ENCODE data around the gene KCNK5. TPM values are rescaled to one million over a fixed set of nuclear protein-coding genes. Genes with fewer than 3 reads are reported as not detected.

KCNK5 gene
- total RNA-seq, 2 donors from 2014 or later = 16.9 to 31.0 TPM

- Histone ChIP-seq H3K9me3 (no peaks in the 10 kb centered on the region), H3K36me3 (replicated peaks in 1 of 2; ENCODE audit: insufficient read depth in 1 of 2, low read depth in 2 of 2) (no peaks in the 10 kb centered on the region), H3K4me3 (no peak overlapping the region), H3K4me1 (peaks cover 99% of the 10 kb centered on the region), H3K27me3 (no peaks in the 10 kb centered on the region), H3K27ac (peak overlapping the region; percentile 65 to 86 (median 76))
- ATAC-seq = peak; percentile 62
- intact Hi-C loops (cut with DNase I) = no loop called here
- DNase-seq = peak; percentile 60 to 85 (median 76)
- TF ChIP-seq POLR2A (IDR thresholded peaks at IDR 0.05) (peak in 2 of 3 donors; percentile 18 to 31), CTCF (IDR thresholded peaks at IDR 0.05) (no peak)
- 53 to 54% methylated on average over 9 to 12 of the region's 12 CpGs for WGBS, 2 donors
Observed at GRCh38 chr6:39203436-39204159, 25.7 kb downstream of the KCNK5 start.

- Histone ChIP-seq H3K4me3 (no peak overlapping the region), H3K9me3 (no peaks in the 10 kb centered on the region), H3K4me1 (peaks cover 99% of the 10 kb centered on the region), H3K27ac (peak overlapping the region; percentile 65 to 86 (median 76)), H3K27me3 (no peaks in the 10 kb centered on the region), H3K36me3 (replicated peaks in 1 of 2; ENCODE audit: insufficient read depth in 1 of 2, low read depth in 2 of 2) (no peaks in the 10 kb centered on the region)
- DNase-seq (no peak), ATAC-seq (no peak)
- intact Hi-C loops (cut with DNase I) = no loop called here
- 84% methylated on average over 4 of the region's 4 CpGs for WGBS, 2 donors
- TF ChIP-seq CTCF (IDR thresholded peaks at IDR 0.05) (no peak), POLR2A (IDR thresholded peaks at IDR 0.05) (no peak)
Observed at GRCh38 chr6:39202166-39202565, 27.1 kb downstream of the KCNK5 start.

- DNase-seq (peak in 2 of 4 donors; percentile 33 to 55), ATAC-seq (no peak)
- intact Hi-C loops (cut with DNase I) = no loop called here
- Histone ChIP-seq H3K9me3 (no peaks in the 10 kb centered on the region), H3K4me3 (no peak overlapping the region), H3K4me1 (peaks cover 94% of the 10 kb centered on the region), H3K36me3 (replicated peaks in 1 of 2; ENCODE audit: insufficient read depth in 1 of 2, low read depth in 2 of 2) (no peaks in the 10 kb centered on the region), H3K27ac (peak overlapping the region in 3 of 4 donors; percentile 45 to 84 (median 48)), H3K27me3 (no peaks in the 10 kb centered on the region)
- TF ChIP-seq POLR2A (IDR thresholded peaks at IDR 0.05) (no peak), CTCF (IDR thresholded peaks at IDR 0.05) (no peak)
- WGBS, 2 donors = 0 to 69% methylated on average over 1 of the region's 1 CpG
Observed at GRCh38 chr6:39200498-39201020, 28.7 kb downstream of the KCNK5 start.

- Histone ChIP-seq H3K4me3 (no peak overlapping the region), H3K36me3 (replicated peaks in 1 of 2; ENCODE audit: insufficient read depth in 1 of 2, low read depth in 2 of 2) (peaks cover 0 to 1% of the 10 kb centered on the region in 2 donors), H3K4me1 (peaks cover 88% of the 10 kb centered on the region), H3K9me3 (no peaks in the 10 kb centered on the region), H3K27ac (peak overlapping the region; percentile 45 to 84 (median 50)), H3K27me3 (no peaks in the 10 kb centered on the region)
- WGBS, 2 donors = 62 to 67% methylated on average over 10 of the region's 10 CpGs
- ATAC-seq = no peak
- DNase-seq = no peak
- TF ChIP-seq POLR2A (IDR thresholded peaks at IDR 0.05) = no peak
- no peak for TF ChIP-seq CTCF (IDR thresholded peaks at IDR 0.05)
- intact Hi-C loops (cut with DNase I) = no loop called here
Observed at GRCh38 chr6:39199976-39200375, 29.3 kb downstream of the KCNK5 start.
